Epithelial cell of esophagus (primary cell): ENCODE data around the gene GAB2.

ENCODE experiments used
- DNase-seq: peaks from one replicate; pipeline ENCODE4 v3.0.0; 2010; ENCODE audit warnings: low read depth
- H3K4me3 ChIP-seq: 2 replicates; pipeline ENCODE4 v1.5.1; 2011; ENCODE audit warnings: mild to moderate bottlenecking, low read length, control low read depth
- TF ChIP-seq, protein P1 (sequence below): IDR thresholded peaks from 2 replicates; pipeline ENCODE4 v1.5.1; 2011; ENCODE audit warnings: low read depth, mild to moderate bottlenecking, low read length, control low read depth, inconsistent platforms; ENCODE audit not compliant: insufficient read depth; ENCODE audit errors: missing control alignments

Gene GAB2

GRCh38 chr11:78188286-78189173, 229.1 kb downstream of the GAB2 start, which contains the start of the genes KCTD21 and USP35:
TSS of gene KCTD21 (minus strand) at chr11:78188626. CDS start at chr11:78174554, 14,072 bp downstream.
TSS of gene USP35 (plus strand) at chr11:78188919. CDS start at chr11:78196246, 7,327 bp downstream.
- TF ChIP-seq, protein P1, sequence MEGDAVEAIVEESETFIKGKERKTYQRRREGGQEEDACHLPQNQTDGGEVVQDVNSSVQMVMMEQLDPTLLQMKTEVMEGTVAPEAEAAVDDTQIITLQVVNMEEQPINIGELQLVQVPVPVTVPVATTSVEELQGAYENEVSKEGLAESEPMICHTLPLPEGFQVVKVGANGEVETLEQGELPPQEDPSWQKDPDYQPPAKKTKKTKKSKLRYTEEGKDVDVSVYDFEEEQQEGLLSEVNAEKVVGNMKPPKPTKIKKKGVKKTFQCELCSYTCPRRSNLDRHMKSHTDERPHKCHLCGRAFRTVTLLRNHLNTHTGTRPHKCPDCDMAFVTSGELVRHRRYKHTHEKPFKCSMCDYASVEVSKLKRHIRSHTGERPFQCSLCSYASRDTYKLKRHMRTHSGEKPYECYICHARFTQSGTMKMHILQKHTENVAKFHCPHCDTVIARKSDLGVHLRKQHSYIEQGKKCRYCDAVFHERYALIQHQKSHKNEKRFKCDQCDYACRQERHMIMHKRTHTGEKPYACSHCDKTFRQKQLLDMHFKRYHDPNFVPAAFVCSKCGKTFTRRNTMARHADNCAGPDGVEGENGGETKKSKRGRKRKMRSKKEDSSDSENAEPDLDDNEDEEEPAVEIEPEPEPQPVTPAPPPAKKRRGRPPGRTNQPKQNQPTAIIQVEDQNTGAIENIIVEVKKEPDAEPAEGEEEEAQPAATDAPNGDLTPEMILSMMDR = no peak
- peak; percentile 98 for DNase-seq
- H3K4me3 ChIP-seq = peak within 1 kb of the TSS; percentile 84

DNA sequence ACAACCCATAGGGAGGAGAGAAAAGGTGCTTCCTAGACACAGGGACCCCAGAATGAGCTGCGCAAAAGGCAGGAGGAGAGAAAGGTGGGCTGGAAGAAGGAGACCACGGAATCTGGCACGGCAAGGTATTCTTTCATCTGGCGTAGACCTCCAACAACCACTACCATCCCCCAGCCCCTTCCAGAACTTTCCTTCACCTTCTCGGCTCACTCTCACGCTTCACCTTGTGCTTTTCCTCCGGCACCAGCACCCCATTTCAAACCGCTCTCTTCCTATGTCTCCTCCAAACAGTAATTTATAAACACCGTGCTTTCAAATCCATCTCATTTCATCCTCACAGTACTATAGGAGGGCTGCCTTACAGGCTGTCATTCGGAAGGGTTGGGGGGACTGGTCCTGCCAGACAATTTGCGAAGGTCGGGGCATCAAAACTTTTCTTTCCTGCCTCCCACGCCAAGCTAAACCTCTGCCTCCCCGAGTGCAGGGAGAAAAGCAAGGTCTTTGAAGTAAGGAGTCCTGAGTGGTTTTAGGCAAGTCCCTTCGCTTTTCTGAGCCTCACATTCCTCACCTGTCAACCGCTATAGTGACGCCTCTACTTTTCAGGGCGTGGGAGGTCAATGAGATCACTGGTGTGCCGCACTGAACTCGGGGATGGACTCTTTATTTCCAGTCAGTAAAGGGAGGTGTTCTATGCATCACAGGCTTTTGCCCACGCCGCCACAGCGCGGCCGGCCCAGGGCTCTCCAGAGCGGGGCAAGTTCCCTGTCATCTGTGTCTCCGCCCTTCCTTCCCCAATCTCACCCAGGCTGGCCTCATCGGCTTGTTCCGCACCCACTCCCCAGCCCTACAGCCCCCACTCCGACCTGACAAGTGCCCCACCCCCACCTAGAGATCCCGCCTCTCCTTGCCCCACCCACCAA, 230.0 kb downstream of the GAB2 start:
- TF ChIP-seq, protein P1 = no peak
- peak; percentile 64 for DNase-seq
- H3K4me3 ChIP-seq = peak overlapping the region; percentile 84

GRCh38 chr11:78181185-78181584, 236.4 kb downstream of the GAB2 start:
- DNase-seq = peak; percentile 86

GRCh38 chr11:78180751-78181150, 236.9 kb downstream of the GAB2 start:
- TF ChIP-seq, protein P1 = no peak
- H3K4me3 ChIP-seq = no peak overlapping the region

More at GRCh38 chr11:78181185-78181584, 236.4 kb downstream of the GAB2 start:
- TF ChIP-seq, protein P1 = no peak
- no peak overlapping the region for H3K4me3 ChIP-seq

DNA sequence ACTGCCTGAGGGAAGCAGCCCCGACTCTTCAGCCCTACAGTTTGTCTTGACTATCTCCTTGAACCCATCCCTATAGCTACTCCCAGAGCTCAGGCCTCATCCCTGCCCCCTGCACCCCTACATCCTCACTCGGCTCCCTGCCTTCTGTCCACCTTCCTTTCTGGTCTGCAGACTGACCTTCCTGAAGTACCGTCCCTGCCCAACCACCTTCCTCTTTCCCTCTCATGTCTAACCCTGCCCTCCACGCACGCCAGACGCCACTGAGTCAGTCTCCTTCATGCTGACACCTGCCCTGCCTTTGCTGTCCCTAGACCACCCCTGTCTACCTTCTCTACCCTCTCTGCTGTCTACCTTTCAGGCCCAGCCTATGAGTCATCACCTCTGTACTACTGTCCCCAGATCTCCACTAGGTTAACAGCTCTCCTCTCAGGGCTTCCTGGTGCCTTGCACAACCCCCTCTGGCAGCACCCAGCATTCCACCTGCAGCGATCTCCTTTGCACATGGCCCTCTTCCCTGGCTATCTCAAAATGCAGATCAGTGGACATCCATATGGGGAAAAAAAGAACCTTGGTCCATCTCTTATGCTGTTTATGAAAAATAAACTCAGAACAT, 238.1 kb downstream of the GAB2 start:
- H3K4me3 ChIP-seq = no peak overlapping the region

More at GRCh38 chr11:78180751-78181150, 236.9 kb downstream of the GAB2 start:
- DNase-seq = no peak

DNA sequence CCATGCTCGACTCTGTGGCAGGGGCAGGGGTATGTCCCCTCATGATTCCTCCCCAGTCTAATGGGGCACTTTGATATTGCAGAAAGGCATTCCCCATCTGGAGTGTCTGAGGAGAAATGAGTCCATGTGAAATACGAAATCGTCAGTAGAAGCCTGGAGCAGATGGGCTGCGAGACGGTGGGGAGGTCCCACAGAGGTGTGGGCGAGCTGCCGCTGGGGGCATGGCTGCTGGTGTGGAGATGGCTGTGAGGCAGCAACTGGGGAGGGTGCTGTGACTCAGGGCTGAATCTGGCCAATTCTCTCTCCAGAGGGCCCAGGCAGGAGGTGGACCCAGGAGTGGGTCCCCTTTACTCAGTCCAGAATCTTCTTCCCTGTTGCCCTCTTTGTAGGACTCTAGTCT, 240.4 kb downstream of the GAB2 start:
- TF ChIP-seq, protein P1 = no peak
- no peak overlapping the region for H3K4me3 ChIP-seq
- DNase-seq = no peak

More for the DNA sequence above, 238.1 kb downstream of the GAB2 start:
- peak; percentile 51 for DNase-seq
- TF ChIP-seq, protein P1 = no peak
